ENCODE measurements around the gene TMEM95.

- TF ChIP-seq CTCF (IDR thresholded peaks at IDR 0.05) (no peak), POLR2A (IDR thresholded peaks at IDR 0.05) (no peak)
Measured at GRCh38 chr17:7398612-7399011, 43.7 kb downstream of the TMEM95 start.
